A673 (cell line): ENCODE data around the gene TRABD2A.

Experiments
- CTCF ChIP-seq: fragments of 300-800, 200-600 bp; sonication (generic); conservative IDR thresholded peaks from 2 replicates; pipeline ENCODE4 v1.5.1; 2017; ENCODE audit warnings: low read depth, mild to moderate bottlenecking, antibody characterized with exemption, low read length, moderate library complexity, mixed read lengths
- EZH2 ChIP-seq: fragments of 200-600 bp; sonication (generic); IDR thresholded peaks from 2 replicates; pipeline ENCODE4 v1.6.1; 2017; ENCODE audit warnings: borderline replicate concordance, low read depth, mild to moderate bottlenecking, mixed read lengths, antibody characterized with exemption, low read length; ENCODE audit not compliant: poor library complexity, severe bottlenecking

GRCh38 chr2:84901593-84902120 is 20.8 kb upstream of the TRABD2A start:
- TF ChIP-seq CTCF (no peak), EZH2 (no peak)
